GM21381 (cell line): ENCODE data around the gene LUZP2.

Source experiments
- ATAC-seq: cut with Tn5 transposase; IDR thresholded peaks from one replicate; pipeline ENCODE4 v1.9.1; 2021; ENCODE audit warnings: mild to moderate bottlenecking, moderate library complexity; ENCODE audit not compliant: unreplicated experiment

Gene LUZP2

GRCh38 chr11:24560324-24560723 lies 63.5 kb downstream of the LUZP2 start:
- no peak for ATAC-seq

DNA sequence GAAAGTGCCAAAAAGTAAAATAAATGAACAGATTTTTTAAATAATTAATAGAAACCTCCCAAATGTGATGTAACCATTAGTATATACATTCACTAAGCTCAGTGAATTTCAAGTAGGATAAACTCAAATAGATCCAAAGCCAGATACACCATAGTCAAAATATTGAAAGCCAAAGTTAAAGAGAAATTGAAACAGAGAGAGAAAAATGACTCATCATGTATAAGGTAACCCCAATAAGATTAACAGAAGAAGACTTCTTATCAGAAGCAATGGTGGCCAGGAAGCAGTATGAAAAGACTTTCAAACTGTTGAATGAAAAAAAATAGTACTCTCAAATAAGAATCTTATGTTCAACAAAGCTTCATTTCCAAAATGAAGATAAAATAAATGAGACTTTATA lies 70.5 kb downstream of the LUZP2 start:
- ATAC-seq: no peak

- ATAC-seq: no peak
Measured at GRCh38 chr11:24572376-24572775, 75.5 kb downstream of the LUZP2 start.

GRCh38 chr11:24574461-24574860 lies 77.6 kb downstream of the LUZP2 start:
- ATAC-seq: no peak

GRCh38 chr11:24575392-24575791 lies 78.5 kb downstream of the LUZP2 start:
- no peak for ATAC-seq

GRCh38 chr11:24585192-24585591 lies 88.3 kb downstream of the LUZP2 start:
- no peak for ATAC-seq

DNA sequence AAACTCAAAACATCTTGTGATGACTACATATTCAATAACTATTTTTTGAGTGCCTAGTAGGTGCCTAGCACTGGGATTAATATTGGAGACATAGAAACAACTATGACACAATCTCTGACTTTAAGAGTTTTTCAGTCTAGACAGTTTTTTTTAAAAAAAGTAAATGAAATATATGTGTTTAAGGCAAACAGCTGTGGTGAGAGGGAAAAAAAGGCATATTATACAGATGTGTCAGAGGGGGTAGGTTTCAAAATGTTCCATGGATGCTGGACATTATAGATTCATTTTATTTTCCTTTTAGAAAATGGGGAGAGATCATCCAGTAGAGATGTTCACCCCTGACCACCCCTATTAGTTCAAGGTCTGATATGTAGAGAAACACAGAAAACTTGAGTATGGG lies 90.8 kb downstream of the LUZP2 start:
- ATAC-seq: no peak

DNA sequence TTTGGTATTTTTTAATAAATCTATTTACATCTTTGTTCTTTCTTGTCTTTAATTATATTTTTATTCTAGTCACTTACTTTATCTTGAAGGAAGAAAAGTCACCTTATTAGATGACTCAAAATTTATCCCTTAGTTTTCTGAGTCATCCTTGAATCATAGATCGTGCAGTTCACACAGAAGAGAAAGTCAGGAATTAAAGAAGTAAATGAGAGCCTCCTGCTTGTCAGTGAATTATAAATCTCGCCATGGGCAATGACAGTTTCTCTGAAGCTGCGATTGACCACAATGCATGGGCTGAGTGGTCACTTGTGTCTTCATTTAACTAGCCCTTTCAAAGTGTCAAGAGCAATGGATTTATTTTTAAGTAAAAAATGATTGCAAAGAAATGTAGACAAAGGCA lies 91.2 kb downstream of the LUZP2 start:
- no peak for ATAC-seq

DNA sequence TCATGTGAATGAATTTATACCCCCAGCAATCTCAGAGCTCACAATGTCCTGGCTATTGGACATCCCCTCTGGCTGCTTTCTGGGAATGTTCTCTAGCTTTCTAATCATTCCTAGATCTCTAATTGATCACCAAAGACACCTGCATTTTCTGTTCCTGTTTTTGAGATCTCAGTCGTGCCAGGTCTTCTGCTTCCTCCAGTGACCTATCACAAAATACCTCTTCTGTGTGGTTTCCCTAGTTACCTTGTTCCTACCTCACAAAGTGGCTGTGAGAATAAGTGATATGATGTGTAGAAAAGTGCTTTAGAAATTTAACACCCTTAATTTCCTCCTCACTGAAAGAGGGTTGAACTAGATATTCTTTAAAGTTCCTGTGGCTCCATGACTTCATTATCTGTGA lies 92.2 kb downstream of the LUZP2 start:
- no peak for ATAC-seq

DNA sequence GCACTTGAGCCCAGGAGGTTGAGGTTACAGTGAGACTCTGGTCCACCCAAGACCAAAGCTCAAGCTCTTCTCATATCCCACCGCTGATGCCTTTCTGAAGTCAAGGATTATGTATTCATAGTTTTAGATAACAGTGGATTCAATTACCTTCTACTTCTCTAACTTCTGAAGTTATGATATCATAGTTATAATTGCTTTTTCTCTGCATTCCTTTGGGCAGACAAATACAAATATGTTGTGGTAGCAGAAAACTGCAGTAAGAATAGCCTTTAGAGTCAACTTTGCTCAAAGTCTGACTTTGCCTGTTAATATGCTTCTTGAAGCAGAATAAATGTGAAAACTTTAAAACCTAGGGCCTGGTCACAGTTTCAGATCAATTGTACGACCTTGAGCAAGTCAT lies 94.4 kb downstream of the LUZP2 start:
- no peak for ATAC-seq

- no peak for ATAC-seq
Measured at GRCh38 chr11:24592360-24592759, 95.5 kb downstream of the LUZP2 start.

GRCh38 chr11:24593332-24593731 lies 96.5 kb downstream of the LUZP2 start:
- ATAC-seq: no peak

DNA sequence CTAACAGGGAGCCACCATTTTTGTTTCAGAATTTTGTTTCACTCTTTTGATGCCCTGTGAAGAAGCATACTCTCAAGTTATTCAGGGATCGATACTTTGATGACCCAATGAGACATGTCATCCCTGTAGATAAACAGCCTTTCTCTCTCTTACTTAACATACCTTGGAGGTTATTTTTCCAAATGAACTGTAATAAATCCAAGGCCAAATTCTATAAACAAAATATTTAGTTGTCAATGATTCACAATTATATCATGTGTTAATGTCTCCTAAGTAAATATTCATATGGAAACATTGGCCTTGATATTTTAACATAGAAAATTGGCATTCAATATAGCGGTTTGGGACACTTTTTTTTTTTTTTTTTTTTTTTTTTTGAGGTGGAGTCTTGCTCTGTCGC lies 97.5 kb downstream of the LUZP2 start:
- no peak for ATAC-seq

GRCh38 chr11:24598641-24599040 lies 101.8 kb downstream of the LUZP2 start:
- no peak for ATAC-seq

DNA sequence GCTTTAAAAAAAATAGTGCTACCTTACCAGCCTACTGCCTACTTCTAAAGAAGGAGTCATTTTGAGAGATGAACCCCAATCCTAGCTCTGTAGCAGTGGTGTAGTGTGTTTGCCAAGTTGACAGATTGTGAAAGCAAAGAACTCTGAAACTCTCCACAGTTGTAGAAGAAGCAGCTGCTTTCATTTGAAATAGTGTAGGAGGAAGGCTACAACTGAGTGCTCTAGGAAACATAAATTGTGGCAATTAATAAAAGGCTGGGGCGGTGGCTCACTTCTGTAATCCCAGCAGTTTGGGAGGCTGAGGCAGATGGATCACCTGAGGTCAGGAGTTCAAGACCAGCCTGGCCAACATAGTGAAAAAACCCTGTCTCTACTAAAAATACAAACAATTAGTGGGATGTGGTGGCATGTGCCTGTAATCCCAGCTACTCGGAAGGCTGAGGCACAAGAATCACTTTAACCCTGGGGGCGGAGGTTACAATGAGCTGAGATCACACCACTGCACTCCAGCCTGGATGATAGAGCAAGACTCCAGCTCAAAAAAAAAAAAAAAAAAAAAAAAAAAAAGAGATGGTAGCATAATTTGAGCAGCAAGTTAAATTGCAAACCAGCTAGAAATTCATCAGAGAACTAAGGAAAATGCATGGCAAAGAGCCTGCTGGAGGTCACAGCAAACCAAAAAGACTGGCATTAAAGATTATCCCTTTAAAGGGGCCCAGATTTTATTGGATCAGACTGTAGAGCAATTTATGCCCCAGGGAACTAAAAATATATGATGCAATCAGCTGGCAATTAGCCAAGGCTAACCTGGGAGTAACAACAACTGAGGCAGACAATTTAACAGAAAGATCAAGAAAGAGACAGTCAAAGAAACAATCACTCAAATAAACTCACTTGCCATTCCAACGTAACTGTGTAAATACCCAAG lies 112.6 kb downstream of the LUZP2 start:
- no peak for ATAC-seq

DNA sequence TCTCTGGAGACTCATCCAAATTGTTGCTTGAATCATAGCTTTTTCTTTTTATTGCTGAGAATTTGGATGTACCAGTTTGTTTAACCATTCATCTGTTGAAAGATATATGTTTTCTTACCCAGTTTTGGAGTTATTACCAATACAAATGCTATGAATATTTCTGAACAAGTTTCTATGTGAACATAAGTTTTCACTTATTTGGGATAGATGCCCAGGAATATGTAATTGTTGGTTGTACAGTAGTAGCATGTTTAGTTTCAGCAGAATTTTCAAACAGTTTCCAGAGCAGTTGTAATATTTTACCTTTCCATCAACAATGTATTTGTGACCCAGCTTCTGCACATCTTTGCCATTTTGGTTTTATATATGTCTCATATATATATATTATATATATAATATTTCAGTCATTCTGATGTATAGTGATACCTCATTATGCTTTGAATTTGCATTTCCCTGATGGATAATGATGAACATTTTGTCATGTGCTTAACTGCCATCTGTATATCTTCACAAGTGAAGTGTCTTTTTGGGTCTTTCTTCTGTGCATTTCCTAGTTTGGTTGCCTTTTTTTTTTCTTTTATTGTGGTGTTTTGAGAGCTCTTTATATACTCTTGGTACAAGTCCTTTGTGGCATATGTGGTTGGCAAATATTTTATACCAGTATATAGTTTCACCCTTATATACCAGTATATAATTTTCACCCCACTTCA lies 118.8 kb downstream of the LUZP2 start:
- ATAC-seq: no peak

GRCh38 chr11:24617856-24618255 lies 121.0 kb downstream of the LUZP2 start:
- no peak for ATAC-seq

- no peak for ATAC-seq
Measured at GRCh38 chr11:24619900-24620299, 123.0 kb downstream of the LUZP2 start.

DNA sequence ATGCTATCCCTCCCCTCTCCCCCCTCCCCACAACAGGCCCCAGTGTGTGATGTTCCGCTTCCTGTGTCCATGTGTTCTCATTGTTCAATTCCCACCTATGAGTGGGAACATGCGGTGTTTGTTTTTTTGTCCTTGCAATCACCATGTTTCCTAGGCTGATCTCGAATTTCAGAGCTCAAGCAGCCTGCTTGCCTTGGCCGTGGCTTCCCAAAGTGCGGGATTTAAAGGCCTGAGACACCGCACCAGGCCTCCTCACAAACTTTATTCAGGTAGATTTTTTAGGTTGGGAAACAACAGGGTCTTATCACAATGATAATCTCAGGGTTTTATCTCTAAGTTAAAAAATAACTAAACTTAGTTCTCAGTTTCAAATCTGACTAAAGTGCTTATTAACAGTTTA lies 125.4 kb downstream of the LUZP2 start:
- no peak for ATAC-seq

- ATAC-seq: no peak
Measured at GRCh38 chr11:24623121-24623520, 126.3 kb downstream of the LUZP2 start.

GRCh38 chr11:24624432-24624831 lies 127.6 kb downstream of the LUZP2 start:
- ATAC-seq: no peak

- no peak for ATAC-seq
Measured at GRCh38 chr11:24625975-24626374, 129.1 kb downstream of the LUZP2 start.
